SU-DHL-6 (cell line): Measurements from ENCODE around the gene C17orf58.

Source experiments
- CTCF ChIP-seq: fragments of 200-600 bp; sonication (generic); IDR thresholded peaks from one replicate; pipeline ENCODE4 v1.5.1; 2017; ENCODE audit warnings: antibody characterized with exemption, mild to moderate bottlenecking, low read length, moderate library complexity; ENCODE audit not compliant: insufficient read depth, poor library complexity, severe bottlenecking
- EZH2phosphoT487 ChIP-seq: fragments of 200-600 bp; sonication (generic), shearing (Covaris generic); conservative IDR thresholded peaks from 2 replicates; pipeline ENCODE4 v1.6.1; 2018; ENCODE audit warnings: mild to moderate bottlenecking, antibody characterized with exemption, low read length, moderate library complexity, mixed read lengths

- TF ChIP-seq CTCF (no peak), EZH2phosphoT487 (no peak)
Observed at GRCh38 chr17:67982686-67983382, 13.4 kb downstream of the C17orf58 start.
